Measurements from ENCODE around the gene CA5B.

- TF ChIP-seq, protein P1, sequence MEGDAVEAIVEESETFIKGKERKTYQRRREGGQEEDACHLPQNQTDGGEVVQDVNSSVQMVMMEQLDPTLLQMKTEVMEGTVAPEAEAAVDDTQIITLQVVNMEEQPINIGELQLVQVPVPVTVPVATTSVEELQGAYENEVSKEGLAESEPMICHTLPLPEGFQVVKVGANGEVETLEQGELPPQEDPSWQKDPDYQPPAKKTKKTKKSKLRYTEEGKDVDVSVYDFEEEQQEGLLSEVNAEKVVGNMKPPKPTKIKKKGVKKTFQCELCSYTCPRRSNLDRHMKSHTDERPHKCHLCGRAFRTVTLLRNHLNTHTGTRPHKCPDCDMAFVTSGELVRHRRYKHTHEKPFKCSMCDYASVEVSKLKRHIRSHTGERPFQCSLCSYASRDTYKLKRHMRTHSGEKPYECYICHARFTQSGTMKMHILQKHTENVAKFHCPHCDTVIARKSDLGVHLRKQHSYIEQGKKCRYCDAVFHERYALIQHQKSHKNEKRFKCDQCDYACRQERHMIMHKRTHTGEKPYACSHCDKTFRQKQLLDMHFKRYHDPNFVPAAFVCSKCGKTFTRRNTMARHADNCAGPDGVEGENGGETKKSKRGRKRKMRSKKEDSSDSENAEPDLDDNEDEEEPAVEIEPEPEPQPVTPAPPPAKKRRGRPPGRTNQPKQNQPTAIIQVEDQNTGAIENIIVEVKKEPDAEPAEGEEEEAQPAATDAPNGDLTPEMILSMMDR (IDR thresholded peaks at IDR 0.05; ENCODE audit: low read depth, low read length, poor library complexity, severe bottlenecking) = no peak
- TF ChIP-seq EZH2phosphoT487 (IDR thresholded peaks at IDR 0.05; ENCODE audit: borderline replicate concordance, low read length) = no peak
These were observed 78.8 kb downstream of the CA5B start for GRCh38 chrX:15816886-15817285.

Measured in DOHH2 (cell line).